Coronary artery (tissue), 2 donors: ENCODE results near the gene BCAS1.
A peak's percentile ranks its signal among the peaks of the same experiment; 100 is the strongest.

Source experiments
- DNase-seq: peaks from one replicate; pipeline ENCODE4 v3.0.0-alpha.2; 2017; ENCODE audit warnings: low spot score
- H3K27ac ChIP-seq, 2 donors: fragments of 200-600 bp; sonication (generic); one replicate each; pipeline ENCODE4 v1.5.1; 2016 to 2019
- H3K4me3 ChIP-seq: fragments of 200-600 bp; sonication (generic); 2 replicates; pipeline ENCODE4 v1.5.1; 2016; ENCODE audit warnings: mild to moderate bottlenecking, moderate library complexity
- CTCF ChIP-seq: fragments of 200-600 bp; sonication (generic); IDR thresholded peaks from one replicate; pipeline ENCODE4 v1.5.1; 2019; ENCODE audit warnings: antibody characterized with exemption

The BCAS1 gene

GRCh38 chr20:54043076-54043967 is 27.1 kb downstream of the BCAS1 start:
- no peak for DNase-seq
- TF ChIP-seq CTCF = no peak
- Histone ChIP-seq H3K4me3 (no peak overlapping the region), H3K27ac (peak overlapping the region in 1 of 2 donors; percentile 20)

GRCh38 chr20:54042021-54042420 is 28.4 kb downstream of the BCAS1 start:
- no peak overlapping the region for H3K27ac ChIP-seq
- TF ChIP-seq CTCF = no peak
- no peak overlapping the region for H3K4me3 ChIP-seq
- no peak for DNase-seq

- no peak for TF ChIP-seq CTCF
- Histone ChIP-seq H3K4me3 (no peak overlapping the region), H3K27ac (no peak overlapping the region)
- DNase-seq = no peak
Observed at GRCh38 chr20:54041336-54041735, 29.1 kb downstream of the BCAS1 start.

GRCh38 chr20:54040531-54040930 is 29.9 kb downstream of the BCAS1 start:
- H3K4me3 ChIP-seq = no peak overlapping the region
- H3K27ac ChIP-seq = no peak overlapping the region
- no peak for TF ChIP-seq CTCF
- no peak for DNase-seq

- no peak overlapping the region for H3K27ac ChIP-seq
- DNase-seq = no peak
- TF ChIP-seq CTCF = no peak
- H3K4me3 ChIP-seq = no peak overlapping the region
Observed at GRCh38 chr20:54038961-54039360, 31.4 kb downstream of the BCAS1 start.

- no peak for TF ChIP-seq CTCF
- Histone ChIP-seq H3K27ac (no peak overlapping the region), H3K4me3 (no peak overlapping the region)
- DNase-seq = no peak
Observed at GRCh38 chr20:54037525-54037924, 32.9 kb downstream of the BCAS1 start.

GRCh38 chr20:54029643-54030042 is 40.8 kb downstream of the BCAS1 start:
- no peak overlapping the region for H3K27ac ChIP-seq
- no peak for TF ChIP-seq CTCF
- no peak overlapping the region for H3K4me3 ChIP-seq
- DNase-seq = no peak
